GM18867 (cell line): ENCODE measurements around the gene TMEM140.

Source experiments
- ATAC-seq: cut with Tn5 transposase; IDR thresholded peaks from one replicate; pipeline ENCODE4 v1.9.1; 2021; ENCODE audit warnings: mild to moderate bottlenecking, moderate library complexity; ENCODE audit not compliant: unreplicated experiment

Gene TMEM140

GRCh38 chr7:135158141-135158655 is 10.3 kb downstream of the TMEM140 start:
- ATAC-seq = no peak

DNA sequence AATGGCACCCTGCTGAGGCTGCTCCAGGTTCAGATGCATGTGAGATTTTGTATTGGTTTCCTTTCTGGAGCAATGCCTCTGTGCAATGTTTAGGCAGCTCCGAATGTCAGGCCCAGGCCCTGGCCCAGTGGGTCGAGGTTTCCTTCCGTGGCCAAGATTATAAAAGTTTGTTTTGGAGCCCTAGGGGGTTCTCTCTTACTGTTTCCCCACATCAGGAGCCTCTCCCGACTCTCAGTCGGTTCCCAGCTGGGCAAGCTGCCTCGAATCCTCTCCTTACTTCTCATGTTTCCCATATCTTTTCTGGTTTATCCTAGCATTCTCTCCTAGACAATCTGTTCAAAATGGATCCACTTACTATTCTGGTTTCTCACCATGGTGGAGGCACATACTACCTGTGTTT is 11.0 kb downstream of the TMEM140 start:
- ATAC-seq = no peak

DNA sequence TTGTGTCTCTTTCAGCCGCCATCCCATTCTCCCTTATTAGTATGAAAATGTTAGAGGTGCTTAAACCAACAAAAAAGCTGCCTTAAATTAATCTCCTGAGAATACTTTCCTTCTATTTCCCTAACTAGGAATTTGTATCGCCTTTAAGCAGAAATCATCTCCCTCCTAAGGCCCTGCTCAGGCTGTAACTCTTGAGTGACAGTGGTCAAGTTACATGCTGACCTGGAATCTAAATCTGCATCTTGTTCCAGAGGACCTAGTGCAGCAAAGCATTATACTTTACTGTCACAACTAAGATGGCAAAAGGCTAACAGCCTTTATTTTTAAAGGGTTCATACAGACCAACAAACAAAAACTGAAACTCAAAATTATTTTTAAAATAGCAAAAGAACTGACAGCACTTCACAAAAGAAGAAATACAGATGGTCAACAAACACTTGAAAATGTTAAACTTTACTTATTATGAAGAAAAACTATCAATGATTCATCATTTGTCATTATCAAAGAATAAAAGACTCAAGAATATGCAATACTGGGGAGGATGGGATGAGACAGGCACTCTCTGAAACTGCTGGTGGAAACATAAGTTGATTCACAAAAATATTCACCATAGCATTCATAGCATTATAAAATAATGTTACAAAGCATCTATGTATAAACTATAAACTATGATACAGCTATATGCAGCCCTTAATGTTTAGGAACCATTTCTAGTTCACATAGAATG is 11.7 kb downstream of the TMEM140 start:
- ATAC-seq = peak; percentile 5

DNA sequence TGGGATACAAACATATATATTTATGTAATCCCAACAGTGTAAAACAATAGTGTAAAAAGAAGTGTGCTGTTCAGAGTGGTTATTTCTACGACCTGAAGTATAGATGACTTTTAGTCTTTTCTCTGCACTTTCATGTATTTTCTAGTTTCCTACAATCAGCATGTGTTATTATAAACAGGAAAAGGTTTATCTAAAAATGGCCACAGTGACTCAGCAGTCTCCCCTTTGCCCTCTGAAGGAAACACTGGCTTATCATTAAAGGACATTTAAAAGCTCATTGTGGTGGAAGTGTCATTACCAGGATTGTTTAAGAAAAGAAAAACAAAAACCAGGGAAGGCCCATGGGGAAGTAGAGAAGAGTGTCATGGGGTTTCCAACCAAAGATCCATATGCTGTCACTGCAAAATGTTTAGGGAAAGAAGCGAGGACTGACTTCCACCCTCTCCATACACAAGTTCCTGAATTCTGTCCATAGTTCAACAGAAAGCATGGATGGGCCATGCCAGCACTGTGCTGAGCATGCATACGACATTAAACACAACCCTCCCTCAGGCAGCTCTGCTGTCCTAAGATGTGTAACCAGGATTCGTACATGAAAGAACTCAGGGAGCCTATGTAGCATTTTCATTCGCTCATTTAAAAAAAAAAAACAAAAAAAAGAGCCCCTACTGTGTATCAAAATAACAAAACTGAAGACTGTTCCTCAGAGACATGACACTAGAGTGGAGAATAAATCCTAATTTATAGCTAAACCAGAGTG is 12.4 kb downstream of the TMEM140 start:
- peak; percentile 58 for ATAC-seq

GRCh38 chr7:135160858-135161653 is 13.2 kb downstream of the TMEM140 start:
- peak; percentile 41 for ATAC-seq

DNA sequence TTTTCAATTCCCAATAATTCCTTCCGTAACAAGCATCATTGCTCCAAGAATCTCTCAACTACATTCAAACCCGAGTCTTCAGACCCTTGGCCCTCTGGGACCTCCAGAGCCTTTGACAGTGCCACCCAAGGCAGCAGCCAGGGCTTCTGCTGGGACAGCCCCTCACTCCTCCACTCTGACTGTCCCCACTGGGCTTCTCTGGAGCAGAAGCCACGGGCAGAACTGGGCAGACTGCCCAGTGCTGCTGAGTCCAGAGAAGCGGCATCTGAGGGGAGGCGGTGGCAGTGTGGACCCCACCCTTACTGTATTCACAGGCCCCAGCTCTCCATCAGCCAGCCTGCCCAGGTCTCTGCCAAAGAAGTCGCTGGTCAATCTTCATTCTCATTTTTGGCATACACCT is 13.8 kb downstream of the TMEM140 start:
- no peak for ATAC-seq

DNA sequence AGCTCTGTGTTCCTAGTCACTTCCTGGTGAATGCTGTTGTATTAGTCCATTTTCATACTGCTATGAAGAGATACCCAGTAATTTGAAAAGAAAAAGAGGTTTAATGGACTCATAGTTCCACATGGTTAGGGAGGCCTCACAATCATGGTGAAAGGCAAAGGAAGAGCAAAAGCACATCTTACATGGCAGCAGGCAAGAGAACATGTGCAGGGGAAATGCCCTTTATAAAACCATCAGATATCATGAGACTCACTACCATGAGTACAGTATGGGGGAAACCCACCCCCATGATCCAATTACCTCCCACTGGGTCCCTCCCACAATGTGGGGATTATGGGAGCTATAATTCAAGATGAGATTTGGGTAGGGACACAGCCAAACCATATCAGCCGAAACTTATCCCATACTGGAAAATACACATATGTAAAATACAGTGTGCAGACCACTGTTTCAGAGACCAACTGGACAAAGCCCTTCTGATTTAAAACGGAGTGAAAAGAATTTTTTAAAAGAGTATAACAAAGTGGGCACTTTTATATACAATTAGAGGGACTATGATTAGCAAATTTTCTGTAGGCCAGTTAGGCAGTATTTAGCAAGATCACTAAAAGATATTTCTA is 14.6 kb downstream of the TMEM140 start:
- ATAC-seq = no peak

- ATAC-seq = no peak
Measured at GRCh38 chr7:135164357-135165061, 16.6 kb downstream of the TMEM140 start.

GRCh38 chr7:135165862-135166261 is 18.0 kb downstream of the TMEM140 start:
- ATAC-seq = no peak

DNA sequence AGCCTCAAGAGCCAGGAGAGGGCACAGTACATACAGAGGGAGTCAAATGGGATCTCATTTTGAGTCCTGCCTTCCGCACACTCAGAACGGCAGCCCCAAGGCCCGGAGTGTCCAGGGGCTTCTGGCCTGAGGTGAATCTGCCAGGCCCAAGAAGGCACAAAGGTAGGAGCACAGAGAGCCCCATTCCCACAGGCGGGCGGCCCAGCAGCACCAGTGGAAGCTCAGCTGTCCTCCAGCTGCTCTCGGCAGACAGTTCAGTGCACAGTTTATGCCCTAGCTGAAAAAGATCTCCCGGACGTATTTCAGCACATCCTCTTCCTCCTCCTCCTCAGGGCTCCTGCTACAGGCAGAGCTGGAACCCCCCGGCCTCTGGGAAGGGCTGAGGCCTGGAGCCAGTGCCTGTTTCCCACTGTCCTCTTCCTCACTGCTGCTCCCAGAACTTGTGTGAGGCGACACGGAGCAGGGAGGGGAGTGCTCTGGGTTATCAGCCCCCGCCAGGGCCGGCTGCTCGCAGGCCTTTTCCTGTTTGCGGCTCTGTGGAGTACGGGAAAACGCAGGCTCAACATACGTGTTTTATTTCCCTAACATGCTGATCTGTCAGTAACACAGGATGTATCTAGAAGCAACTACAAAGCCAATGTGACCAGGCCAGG is 18.6 kb downstream of the TMEM140 start:
- ATAC-seq = no peak

GRCh38 chr7:135167365-135167917 is 19.6 kb downstream of the TMEM140 start:
- no peak for ATAC-seq

DNA sequence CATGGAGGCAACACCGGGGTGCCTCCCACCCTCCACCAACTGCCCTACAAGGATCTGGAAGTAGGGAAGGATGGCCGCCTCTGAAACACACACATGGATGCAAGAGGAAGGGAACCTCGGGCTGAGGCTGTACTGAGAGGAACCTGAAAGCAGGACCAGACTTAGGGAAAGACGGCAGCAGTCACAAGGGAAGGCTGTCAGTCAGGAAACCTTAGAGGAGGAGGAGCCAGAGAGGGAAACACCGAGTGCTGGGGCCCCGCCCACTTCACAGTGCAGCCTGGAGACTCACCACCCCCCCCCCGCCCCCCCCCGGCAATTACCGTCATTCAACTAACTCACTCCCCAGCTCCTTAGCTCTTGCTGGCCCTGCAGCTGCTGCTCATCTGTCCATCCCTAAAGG is 20.1 kb downstream of the TMEM140 start:
- ATAC-seq = no peak

DNA sequence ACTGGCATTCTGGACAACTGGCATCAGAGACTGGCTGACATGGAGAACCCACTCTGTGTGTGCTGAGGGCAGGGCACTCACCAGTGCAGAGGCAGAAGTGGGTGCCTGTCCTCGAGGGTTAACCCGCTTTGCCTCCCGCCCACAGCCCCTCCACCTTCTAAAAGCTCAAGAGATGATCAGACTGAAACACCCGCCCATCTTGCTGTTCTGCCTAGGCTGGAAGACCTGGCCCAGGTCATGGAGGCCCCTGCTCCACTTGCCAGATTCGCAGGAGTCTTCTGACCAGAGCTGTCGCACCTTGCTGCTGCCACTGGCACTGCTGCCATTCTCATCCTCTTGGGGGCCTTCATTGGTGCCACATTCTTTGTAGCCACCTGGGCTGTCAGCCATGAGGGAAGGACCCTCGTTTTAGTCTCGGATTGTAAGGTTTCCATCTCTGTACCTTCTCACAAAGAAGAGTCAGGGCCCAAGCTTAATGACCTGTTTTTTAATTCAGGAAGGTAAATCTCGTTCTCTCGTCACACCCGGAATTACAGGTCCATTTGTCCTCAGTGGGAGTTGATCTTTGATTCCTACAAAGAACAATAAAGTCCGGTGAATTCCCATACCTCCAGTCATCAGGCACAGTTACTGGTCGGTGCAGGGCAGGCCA is 20.7 kb downstream of the TMEM140 start:
- ATAC-seq = no peak

DNA sequence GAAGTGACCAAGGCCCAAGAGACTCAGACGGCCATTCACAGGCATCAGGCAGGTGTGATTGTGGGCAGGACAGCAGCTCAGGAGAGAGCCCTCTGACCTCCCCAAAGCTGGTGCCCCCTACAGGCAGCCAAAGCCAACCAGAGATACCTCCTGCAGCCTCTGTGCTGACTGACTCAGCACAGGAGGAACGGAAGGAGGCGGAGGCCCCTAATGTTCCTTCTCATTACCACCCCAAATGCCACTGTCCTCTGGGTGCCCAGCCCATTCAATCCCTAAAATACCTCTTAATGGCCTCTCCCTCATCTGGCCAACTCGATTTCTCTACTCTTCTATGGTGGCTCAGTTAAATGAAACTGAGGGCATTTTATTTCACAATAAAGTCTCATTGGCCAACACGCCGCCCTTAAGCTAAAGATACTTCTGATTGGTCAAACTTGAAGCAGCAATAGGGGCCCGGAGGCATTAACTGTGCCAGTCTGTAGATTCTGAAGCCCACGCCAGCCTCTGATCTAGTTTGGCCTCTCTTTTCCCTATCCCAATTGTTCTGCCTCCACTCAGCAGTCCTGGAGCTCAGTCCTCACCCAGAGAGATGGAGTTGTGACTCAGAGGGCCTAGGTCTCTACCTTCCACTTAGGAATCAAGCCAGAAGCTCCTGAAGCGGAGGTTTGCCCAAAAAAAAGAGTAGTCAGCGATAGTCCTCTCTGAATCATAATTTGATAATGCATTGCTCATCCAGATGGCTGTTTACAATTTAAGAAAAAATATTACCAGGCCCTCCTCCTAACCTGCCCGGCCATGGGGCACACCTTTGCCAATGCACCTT is 21.5 kb downstream of the TMEM140 start:
- ATAC-seq = peak; percentile 57

- ATAC-seq = peak; percentile 13
Measured at GRCh38 chr7:135169964-135170273, 22.0 kb downstream of the TMEM140 start.

- peak; percentile 81 for ATAC-seq
Measured at GRCh38 chr7:135170274-135170997, 22.6 kb downstream of the TMEM140 start, which contains the start of gene CYREN. Gene CYREN (minus strand): TSS chr7:135170707. CDS start chr7:135168922, 1,785 bp downstream.

GRCh38 chr7:135170998-135171481 is 23.2 kb downstream of the TMEM140 start:
- ATAC-seq = peak; percentile 26
